CD4-positive, alpha-beta T cell treated with Interleukin-1 beta for 1 hour (primary cell): ENCODE data around the gene SEC23B.

Experiments used
- DNase-seq, 2 donors: peaks; one replicate each; pipeline ENCODE4 v3.0.0-alpha.2; 2020 to 2022

Gene SEC23B

GRCh38 chr20:18589941-18590674, 82.4 kb downstream of the SEC23B start:
- no peak for DNase-seq

DNA sequence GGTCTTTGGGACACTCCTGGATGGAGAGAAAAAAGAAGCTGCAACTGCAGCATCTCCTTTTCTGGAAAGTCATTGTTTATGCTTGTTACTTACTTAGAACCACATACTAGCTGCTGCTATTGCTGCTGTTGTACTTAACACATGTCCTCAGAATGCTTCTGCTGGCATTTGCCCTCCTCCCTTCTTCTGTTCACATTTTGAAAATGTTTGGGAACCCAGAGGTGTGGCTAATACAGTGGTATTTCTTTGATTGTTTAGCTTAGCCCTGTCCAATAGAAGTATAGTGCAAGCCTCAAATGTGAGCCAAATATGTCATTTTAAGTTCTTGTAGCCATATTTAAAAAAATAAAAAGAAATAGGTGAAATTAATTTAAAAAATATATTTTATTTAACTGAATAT, 88.5 kb downstream of the SEC23B start:
- DNase-seq: no peak

DNA sequence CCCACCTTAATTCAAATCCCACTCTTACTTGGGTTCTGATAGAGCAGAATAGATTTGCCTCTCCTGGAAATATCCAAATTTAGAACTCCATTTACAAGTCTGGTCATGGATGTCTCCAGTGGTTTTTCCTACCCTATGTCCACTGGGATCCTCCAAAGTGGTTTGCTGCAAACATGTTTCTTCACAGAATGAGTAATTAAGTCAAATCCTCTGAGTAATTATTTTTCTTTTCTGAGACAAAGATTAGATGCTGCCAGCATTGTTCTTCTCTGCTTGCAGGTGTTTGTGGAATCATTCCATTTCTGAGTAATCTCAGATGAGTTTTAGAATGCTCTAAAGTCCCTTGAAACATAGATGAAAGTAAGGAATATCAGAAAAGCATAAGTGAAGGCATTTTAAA, 102.0 kb downstream of the SEC23B start:
- DNase-seq: no peak
